T-helper 2 cell treated with Interferon-gamma antibody and Interleukin-4, amounts not matched to agents 100 ng/mL and 5 ng/mL, for 36 hours (primary cell): ENCODE results near the gene CSH2. TPM values are rescaled to one million over a fixed set of nuclear protein-coding genes. Genes with fewer than 3 reads are reported as not detected.
"Not testable (repeated sequence)": the region's sequence is repeated elsewhere in the genome, so short reads cannot be mapped to it uniquely, and the experiment has no call there.

Source experiments
- intact Hi-C: fragments of 100-400 bp; cut with micrococcal nuclease; formaldehyde crosslinking; loops from one replicate; pipeline ENCODE4 v1.15.1; 2023
- total RNA-seq: library from RNA; stranded (reverse); gene quantifications from 2 replicates; pipeline ENCODE4 v1.2.3, GENCODE V29; 2022

CSH2 gene
- total RNA-seq, 1 donor from 2014 or later, result not detected

DNA sequence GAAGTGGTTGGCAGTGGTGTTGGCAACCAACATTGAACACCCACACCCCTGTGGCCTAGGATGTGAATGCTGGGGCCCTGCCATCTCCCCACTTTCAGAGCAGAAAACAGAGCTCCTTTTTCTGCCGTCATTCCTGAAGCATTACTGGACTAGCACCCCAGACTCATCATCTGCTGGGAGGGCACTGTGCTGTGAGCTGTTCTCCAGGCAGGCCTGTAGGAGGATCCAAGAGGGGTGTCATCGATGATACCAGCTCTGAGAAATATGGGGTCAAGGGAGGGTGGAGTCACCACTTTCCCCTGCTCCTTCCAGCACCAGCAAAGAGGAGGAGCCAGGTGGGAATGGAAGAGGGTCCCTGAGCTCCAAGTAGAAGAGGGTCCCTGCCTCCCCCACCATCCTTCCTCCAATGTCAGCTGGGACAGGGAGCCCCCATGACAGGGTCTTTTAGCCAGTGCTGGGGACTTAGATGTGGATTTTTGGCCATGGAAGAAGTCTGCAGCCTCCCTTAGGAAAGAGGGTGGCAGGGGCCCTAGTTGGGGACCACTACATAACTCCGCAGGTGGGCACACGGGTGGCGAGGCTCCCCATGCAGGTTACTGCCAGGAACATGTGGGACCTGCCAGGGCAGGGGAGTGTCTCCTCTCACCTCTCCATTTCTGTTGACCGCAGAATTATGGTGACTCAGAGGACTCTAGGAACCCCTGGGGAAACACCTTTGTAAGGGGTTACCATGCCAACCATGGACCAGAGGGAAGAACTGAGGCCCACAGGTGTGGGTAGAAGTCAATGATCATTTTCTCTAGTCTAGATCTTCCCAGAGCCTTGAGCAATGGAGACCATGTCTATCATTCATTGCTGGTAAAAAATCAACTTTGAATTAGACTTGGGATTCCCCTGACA, 25.7 kb upstream of the CSH2 start:
- intact Hi-C loops, result not testable (repeated sequence)

DNA sequence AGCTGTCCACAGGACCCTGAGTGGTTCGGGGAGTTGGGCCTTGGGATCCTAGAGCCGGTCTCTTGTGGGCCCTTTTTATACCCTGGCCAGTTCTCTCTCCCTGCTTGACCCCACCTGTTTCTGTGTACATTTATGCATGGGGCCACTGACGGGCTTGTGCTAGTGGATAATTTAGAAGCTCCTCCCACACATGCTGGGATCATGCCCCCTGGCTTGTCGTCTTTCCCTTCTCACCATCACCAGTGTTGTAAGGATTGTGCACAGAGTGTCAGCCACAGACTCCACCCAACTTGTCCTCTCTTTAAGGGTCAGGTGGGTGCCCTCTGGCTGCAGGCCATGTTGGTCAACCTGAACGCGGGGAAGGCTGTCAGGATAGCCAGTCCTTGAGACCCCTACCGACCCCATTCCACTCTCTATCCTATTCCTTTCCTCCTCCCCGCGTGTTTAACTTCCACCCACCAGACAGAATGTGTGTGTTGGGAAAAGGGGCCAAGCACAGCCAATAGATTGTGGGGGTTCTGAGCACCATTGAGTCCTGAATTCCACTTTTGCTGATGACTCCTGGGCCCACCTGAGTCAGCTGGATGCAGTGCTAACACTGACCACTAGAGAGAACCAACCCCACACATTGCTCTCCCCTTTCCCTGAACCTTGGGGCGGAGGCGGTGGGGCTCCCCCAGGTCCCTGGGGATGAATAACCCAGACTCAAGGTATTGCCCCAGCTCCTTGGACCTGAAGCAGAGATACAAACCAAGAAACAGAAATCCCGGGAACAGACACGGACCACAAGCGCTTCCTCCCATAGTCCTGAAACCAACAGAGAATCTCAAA, 23.3 kb upstream of the CSH2 start, which contains the start of gene CSH1:
Gene CSH1, minus strand, starts transcription at position 51 of the 831 bp plus-strand sequence. CDS start 63 bp downstream, outside the sequence.
- intact Hi-C loops, result not testable (repeated sequence)

DNA sequence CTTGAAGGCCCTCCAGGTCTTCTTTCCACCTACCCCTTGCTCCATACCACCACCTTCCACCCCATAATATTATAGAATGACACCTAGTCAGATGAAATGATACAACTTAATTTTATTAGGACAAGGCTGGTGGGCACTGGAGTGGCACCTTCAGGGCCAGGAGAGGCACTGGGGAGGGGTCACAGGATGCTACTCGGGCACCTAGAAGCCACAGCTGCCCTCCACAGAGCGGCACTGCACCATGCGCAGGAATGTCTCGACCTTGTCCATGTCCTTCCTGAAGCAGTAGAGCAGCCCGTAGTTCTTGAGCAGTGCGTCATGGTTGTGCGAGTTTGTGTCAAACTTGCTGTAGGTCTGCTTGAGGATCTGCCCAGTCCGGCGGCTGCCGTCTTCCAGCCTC, 21.3 kb upstream of the CSH2 start:
- intact Hi-C loops, result not testable (repeated sequence)

DNA sequence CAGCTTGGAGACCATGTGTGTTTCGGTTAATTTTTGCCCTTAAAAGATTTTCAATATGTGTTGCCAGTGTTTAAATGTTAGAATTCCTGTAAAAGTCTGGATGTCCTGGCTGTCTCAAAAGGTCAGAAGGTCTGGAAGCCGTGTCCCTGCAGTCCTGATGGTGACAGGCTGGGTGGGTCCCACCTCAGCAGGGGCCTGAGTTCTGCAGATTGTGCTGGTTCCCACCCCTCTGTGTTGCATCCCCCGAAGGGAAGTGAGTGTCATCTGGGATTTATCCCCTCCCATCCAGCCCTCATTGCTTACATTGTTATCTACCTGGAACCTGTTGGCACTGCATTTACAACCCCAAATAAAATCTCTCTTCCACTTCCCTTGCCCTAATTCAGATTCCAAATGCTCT, 20.5 kb upstream of the CSH2 start:
- intact Hi-C loops, result not testable (repeated sequence)

DNA sequence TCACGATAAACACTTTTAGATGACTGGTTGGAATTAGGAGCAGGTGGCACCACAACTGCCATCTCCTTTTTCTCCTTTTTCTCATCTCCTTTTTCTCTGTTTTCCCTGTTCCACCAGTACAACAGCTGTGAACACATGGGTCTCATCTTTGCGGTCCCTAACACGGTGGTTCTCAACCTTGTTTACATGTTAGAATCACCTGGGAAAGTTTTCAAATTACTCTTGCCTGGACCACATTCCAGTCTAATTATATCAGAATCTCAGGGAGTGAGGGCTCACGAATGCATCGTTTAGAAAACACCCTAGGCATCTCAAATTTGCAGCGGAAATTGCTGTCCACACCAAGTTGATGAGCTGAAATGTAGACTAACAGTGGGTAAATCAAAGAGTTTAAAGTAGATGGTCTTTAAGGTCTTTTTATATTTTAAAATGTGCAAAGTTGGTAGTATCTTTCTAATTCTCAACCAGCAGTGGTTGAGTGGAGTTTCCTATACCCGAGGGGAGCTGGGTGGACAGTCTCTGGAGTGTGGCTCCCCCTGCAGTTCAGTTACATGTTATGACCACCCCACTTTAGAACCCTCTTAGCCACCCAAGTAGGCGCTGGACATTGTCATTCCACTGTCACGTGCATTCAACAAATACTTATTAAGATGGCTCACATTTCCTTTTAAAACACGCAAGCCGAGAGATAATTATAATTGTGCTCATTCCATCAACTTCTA, 19.0 kb upstream of the CSH2 start:
- intact Hi-C loops, result not testable (repeated sequence)

DNA sequence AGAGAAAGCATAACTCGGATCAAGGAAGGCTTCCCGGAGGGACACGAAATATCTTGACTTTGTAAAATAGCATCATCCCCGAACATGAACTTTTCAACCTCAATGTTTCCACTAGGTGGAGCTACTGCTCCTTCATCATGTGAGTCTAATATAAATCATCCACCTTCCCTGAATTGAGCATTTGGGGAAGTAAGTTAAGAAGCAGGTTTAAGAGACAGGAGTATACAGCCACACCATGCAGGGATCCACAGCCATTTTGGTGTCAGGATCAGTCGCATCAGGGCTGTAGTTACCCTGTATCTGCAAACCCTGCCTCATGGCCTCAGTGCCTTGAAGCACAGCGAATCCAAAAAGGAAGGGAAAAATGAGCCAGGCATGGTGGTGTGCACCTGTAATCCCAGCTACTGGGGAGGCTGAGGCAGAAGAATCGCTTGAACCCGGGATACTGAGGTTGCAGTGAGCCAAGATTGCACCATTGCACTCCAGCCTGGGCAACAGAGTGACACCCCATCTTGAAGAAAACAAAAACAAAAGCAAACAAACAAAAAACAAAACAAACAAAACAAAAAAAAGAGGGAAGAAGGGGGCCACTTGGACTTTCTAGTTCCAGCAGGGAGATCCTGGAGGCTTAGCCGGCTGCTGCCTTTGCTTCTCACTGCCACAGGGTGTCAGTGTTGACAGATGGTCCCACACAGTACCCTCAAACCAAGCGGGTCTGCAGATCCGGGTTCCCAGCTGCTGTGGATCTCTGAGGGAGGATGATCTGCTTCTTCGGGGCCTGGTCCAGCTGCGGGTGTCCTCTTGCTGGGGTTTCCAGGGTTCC, 15.8 kb upstream of the CSH2 start:
- intact Hi-C loops, result not testable (repeated sequence)

DNA sequence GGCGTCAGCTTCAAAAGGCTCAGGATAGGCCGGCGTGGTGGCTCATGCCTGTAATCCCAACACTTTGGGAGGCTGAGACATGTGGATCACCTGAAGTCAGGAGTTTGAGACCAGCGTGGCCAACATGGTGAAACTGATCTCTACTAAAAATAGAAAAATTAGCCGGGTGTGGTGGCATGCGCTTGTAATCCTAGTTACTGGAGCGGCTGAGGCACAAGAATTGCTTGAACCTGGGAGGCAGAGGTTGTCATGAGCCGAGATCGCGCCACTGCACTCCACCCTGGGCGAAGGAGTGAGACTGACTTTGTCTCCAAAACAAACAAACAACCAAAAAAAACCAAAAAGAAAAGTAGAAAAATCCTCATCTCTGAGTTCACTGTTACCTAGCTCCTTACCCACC, 11.6 kb upstream of the CSH2 start:
- intact Hi-C loops, result not testable (repeated sequence)

DNA sequence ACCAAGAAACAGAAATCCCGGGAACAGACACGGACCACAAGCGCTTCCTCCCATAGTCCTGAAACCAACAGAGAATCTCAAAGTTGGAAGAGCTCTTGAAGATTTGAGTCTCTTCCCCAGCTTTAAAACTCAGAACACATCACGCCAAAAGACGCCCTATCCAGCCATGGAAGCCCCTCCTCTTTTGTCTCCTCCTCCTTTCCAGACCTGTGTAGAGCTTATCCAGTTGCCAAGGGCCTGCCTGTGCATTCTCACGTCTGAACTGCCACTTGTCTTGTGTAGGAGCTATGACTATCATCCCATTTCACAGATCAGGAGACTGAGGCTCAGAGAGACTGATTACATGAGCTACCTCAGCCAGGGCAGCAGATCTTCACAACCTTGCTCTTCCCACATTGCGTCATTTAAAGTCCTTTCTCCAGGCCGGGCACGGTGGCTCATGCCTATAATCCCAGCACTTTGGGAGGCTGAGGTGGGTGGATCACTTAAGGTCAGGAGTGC, 9.2 kb upstream of the CSH2 start:
- intact Hi-C loops, result not testable (repeated sequence)

DNA sequence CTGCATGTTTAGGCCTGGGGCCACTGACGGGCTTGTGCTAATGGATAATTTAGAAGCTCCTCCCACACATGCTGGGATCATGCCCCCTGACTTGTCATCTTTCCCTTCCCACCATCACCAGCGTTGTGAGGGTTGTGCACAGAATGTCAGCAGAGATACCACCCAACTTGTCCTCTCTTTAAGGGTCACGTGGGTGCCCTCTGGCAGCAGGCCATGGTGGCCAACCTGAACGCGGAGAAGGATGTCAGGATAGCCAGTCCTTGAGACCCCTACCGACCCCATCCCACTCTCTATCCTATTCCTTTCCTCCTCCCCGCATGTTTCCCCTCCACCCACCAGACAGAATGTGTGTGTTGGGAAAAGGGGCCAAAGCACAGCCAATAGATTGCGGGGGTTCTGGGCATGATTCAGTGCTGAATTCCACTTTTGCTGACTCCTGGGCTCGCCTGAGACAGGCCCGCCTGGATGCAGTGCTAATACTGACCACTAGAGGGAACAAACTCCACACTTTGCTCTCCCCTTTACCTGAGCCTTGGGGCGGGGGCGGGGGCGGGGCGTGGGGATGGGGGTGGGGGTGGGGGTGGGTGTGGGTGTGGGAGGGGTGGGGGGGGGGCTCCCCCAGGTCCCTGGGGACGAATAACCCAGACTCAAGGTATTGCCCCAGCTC, 8.6 kb upstream of the CSH2 start, which contains the start of gene GH2:
Gene GH2, minus strand, starts transcription at position 10 of the 667 bp plus-strand sequence. CDS start 143 bp downstream, outside the sequence.
- intact Hi-C loops, result no loop called here

DNA sequence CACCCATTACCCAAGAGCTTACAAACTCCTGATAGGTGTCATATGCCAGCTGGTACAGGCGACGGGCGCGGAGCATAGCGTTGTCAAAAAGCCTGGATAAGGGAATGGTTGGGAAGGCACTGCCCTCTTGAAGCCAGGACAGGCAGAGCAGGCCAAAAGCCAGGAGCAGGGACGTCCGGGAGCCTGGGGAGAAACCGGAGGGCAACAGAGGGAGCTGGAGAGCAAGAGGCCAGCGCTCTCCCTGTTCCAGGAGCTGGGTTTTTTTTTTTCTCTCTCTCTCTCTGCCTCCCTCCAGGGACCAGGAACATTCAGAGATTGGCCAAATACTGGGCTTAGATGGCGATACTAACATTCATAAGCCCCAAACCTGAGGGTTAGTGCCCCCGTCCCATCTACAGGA, 7.9 kb upstream of the CSH2 start:
- intact Hi-C loops, result not testable (repeated sequence)

DNA sequence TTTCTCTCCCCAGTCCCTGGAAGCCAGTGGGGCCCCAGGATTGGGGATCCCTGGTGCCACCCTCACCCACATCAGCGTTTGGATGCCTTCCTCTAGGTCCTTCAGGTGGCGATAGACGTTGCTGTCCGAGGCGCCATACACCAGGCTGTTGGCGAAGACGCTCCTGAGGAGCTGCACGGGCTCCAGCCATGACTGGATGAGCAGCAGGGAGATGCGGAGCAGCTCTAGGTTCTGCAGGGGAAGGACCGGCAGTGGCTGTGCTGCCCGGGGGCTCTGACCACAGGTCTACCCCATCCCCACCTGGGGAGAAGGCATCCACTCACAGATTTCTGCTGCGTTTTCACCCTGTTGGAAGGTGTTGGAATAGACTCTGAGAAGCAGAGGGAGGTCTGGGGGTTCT, 7.2 kb upstream of the CSH2 start:
- intact Hi-C loops, result no loop called here

DNA sequence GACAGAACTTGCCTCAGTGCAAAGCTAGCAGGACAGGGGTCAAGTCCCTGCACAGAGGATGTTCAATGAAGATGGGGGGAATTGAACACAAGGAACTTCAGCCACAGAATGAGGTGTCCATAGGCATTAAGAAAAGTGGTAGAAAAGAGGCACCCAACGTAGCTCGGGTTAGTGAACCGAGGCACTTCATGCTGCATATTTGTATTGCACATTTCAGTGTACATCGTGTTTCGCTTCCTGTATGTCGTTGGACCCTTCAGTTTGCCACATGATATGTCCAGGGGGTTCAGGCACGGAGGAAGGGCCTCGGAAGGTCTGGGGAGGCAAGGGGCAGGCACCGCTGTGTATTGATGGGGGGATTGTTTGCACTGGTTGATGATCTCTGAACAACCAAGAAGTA, 4.9 kb upstream of the CSH2 start:
- intact Hi-C loops, result not testable (repeated sequence)

DNA sequence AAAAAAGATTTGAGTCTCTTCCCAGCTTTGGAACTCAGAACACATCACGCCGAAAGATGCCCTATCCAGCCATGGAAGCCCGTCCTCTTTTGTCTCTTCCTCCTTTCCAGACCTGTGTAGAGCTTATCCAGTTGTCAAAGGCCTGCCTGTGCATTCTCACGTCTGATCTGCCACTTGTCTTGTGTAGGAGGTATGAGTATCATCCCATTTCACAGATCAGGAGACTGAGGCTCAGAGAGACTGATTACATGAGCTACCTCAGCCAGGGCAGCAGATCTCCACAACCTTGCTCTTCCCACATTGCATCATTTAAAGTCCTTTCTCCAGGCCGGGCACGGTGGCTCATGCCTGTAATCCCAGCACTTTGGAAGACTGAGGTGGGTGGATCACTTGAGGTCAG, 1.2 kb upstream of the CSH2 start:
- intact Hi-C loops, result not testable (repeated sequence)

DNA sequence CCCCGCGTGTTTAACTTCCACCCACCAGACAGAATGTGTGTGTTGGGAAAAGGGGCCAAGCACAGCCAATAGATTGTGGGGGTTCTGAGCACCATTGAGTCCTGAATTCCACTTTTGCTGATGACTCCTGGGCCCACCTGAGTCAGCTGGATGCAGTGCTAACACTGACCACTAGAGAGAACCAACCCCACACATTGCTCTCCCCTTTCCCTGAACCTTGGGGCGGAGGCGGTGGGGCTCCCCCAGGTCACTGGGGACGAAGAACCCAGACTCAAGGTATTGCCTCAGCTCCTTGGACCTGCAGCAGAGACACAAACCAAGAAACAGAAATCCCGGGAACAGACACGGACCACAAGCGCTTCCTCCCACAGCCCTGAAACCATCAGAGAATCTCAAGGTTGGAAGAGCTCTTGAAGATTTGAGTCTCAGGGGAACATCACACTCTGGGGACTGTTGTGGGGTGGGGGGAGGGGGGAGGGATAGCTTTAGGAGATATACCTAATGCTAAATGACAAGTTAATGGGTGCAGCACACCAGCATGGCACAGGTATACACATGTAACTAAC, 667 bp upstream of the CSH2 start:
- intact Hi-C loops, result not testable (repeated sequence)

DNA sequence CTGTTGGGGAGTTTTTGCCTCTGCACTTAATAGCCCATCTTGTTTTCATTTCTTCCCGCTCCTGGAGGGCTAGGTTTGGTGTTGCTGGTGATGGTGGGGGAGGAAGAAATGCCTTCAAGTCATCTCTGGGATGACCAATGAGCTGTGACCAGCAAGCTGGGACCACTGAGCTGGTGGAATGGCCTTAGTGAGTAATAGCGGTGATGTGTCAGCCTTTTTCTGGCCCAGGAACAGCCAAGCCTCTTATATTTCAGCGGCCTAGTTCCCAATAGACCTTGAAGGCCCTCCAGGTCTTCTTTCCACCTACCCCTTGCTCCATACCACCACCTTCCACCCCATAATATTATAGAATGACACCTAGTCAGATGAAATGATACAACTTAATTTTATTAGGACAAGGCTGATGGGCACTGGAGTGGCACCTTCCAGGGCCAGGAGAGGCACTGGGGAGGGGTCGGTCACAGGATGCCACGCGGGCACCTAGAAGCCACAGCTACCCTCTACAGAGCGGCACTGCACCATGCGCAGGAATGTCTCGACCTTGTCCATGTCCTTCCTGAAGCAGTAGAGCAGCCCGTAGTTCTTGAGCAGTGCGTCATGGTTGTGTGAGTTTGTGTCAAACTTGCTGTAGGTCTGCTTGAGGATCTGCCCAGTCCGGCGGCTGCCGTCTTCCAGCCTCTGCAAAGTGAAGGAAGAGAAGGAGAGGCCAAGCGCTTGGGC, 1.7 kb downstream of the CSH2 start:
- intact Hi-C loops, result not testable (repeated sequence)

DNA sequence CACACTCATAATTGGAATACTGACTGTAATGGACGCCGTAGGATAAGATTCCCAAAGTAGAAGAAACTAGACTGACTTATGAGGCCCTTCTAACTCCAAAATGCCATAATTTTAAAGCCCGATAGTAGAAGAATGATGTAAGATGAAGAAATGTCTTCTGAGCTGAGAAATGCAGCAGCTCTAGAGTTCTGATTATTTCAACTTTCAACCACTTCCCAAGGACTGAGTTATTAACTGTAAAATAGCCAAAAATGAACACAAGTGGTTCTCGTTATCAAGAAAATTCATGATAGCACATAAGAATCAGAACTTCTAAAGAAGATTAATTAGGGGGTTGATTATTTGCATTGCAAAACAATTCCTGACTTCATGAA, 3.2 kb downstream of the CSH2 start:
- intact Hi-C loops, result not testable (repeated sequence)

DNA sequence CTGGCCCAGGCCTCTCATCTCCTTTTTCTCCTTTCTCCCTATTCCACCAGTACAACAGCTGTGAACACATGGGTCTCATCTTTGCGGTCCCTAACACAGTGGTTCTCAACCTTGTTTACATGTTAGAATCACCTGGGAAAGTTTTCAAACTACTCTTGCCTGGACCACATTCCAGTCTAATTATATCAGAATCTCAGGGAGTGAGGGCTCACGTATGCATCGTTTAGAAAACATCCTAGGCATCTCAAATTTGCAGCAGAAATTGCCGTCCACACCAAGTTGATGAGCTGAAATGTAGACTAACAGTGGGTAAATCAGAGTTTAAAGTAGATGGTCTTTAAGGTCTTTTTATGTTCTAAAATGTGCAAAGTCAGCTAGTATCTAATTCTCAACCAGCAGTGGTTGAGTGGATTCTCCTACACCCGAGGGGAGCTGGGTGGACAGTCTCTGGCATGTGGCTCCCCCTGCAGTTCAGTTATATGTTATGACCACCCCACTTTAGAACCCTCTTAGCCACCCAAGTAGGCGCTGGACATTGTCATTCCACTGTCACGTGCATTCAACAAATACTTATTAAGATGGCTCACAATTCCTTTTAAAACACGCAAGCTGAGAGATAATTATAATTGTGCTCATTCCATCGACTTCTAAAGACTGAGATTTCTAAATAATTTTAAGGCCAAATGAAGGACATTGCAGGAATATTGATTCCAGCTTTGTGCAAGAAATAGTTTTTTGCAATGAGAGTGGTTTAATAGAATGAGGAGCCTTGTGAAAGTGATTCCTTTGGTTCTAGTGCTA, 3.8 kb downstream of the CSH2 start:
- intact Hi-C loops, result not testable (repeated sequence)

DNA sequence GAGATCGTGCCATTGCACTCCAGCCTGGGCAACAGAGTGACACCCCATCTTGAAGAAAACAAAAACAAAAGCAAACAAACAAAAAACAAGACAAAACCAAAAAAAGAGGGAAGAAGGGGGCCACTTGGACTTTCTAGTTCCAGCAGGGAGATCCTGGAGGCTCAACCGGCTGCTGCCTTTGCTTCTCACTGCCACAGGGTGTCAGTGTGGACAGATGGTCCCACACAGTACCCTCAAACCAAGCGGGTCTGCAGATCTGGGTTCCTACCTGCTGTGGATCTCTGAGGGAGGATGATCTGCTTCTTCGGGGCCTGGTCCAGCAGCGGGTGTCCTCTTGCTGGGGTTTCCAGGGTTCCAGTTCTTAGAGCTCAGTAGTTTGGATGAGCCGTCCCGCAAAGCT, 6.9 kb downstream of the CSH2 start:
- intact Hi-C loops, result not testable (repeated sequence)
